Measurements from ENCODE around the gene LIN7A.

DNA sequence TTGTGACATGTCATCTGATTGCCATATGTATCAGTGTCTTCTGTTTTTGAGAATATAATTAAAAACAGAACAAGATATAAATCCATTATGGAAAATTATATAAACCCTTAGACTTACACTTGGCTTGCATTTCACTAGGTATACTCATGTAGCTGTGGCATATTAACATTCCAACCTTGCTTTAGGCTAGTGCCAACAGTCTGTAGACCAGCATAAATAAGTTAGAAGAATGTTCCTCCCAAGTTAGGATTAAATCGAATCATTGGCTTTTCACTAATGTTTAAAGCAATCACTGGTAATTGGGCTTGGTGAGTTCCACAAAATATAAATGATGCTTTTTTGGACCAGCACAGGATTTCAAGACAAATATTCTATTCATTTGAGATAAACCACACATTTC lies 103.0 kb downstream of the LIN7A start:
- no peak for TF ChIP-seq CTCF (IDR thresholded peaks at IDR 0.05; ENCODE audit: low read length)
- TF ChIP-seq EZH2 (IDR thresholded peaks at IDR 0.05; ENCODE audit: borderline replicate concordance, low read length) = no peak

Data from OCI-LY1 (cell line).